NCI-H2227 (cell line): ENCODE data around the gene CCDC194.
A peak's percentile ranks its signal among the peaks of the same experiment; 100 is the strongest.

ENCODE experiments used
- DNase-seq: peaks from one replicate; lab custom pipeline; 2025; ENCODE audit not compliant: unreplicated experiment; lab: John Stamatoyannopoulos, UW

Gene CCDC194

GRCh38 chr19:17393914-17394313 is at the start of gene CCDC194:
Gene CCDC194 (minus strand): TSS chr19:17394196. CDS start chr19:17394158, 38 bp downstream.
- DNase-seq = no peak

GRCh38 chr19:17441241-17442021 is 47.4 kb upstream of the CCDC194 start:
- no peak for DNase-seq

GRCh38 chr19:17436874-17437267 is 42.9 kb upstream of the CCDC194 start:
- DNase-seq = no peak

GRCh38 chr19:17436094-17436873 is 42.3 kb upstream of the CCDC194 start:
- DNase-seq = no peak

- DNase-seq = no peak
Measured at GRCh38 chr19:17435218-17435617, 41.2 kb upstream of the CCDC194 start.

- DNase-seq = no peak
Measured at GRCh38 chr19:17431417-17431816, 37.4 kb upstream of the CCDC194 start.

GRCh38 chr19:17429641-17430113 is 35.7 kb upstream of the CCDC194 start:
- DNase-seq = no peak

GRCh38 chr19:17424743-17425365 is 30.9 kb upstream of the CCDC194 start:
- peak; percentile 84 for DNase-seq

- DNase-seq = no peak
Measured at GRCh38 chr19:17423429-17424208, 29.6 kb upstream of the CCDC194 start.

- DNase-seq = no peak
Measured at GRCh38 chr19:17421942-17422341, 27.9 kb upstream of the CCDC194 start.

GRCh38 chr19:17420475-17420924 is 26.5 kb upstream of the CCDC194 start:
- DNase-seq = peak; percentile 39

GRCh38 chr19:17419621-17420474 is 25.9 kb upstream of the CCDC194 start, which contains the start of gene MVB12A:
Gene MVB12A (plus strand): TSS chr19:17420047. CDS start chr19:17420136, 89 bp downstream.
- peak; percentile 97 for DNase-seq

GRCh38 chr19:17419154-17419620 is 25.2 kb upstream of the CCDC194 start:
- DNase-seq = peak; percentile 30

- no peak for DNase-seq
Measured at GRCh38 chr19:17418710-17419109, 24.7 kb upstream of the CCDC194 start.

- DNase-seq = peak; percentile 9
Measured at GRCh38 chr19:17415121-17415520, 21.1 kb upstream of the CCDC194 start.

- no peak for DNase-seq
Measured at GRCh38 chr19:17414097-17414496, 20.1 kb upstream of the CCDC194 start.

- DNase-seq = no peak
Measured at GRCh38 chr19:17411801-17412200, 17.8 kb upstream of the CCDC194 start.

GRCh38 chr19:17409990-17410389 is 16.0 kb upstream of the CCDC194 start:
- DNase-seq = no peak

GRCh38 chr19:17406887-17407196 is 12.8 kb upstream of the CCDC194 start:
- no peak for DNase-seq
